IPS-15b (cell line): Measurements from ENCODE around the gene UNC5A.

Source experiments
- H3K27me3 ChIP-seq: one replicate; pipeline ENCODE4 v1.6.1; 2013; ENCODE audit warnings: low read length; ENCODE audit not compliant: control insufficient read depth, insufficient read depth
- H3K36me3 ChIP-seq: one replicate; pipeline ENCODE4 v1.6.1; 2013; ENCODE audit warnings: low read length; ENCODE audit not compliant: control insufficient read depth, insufficient read depth
- H3K4me1 ChIP-seq: one replicate; pipeline ENCODE4 v1.6.1; 2013; ENCODE audit warnings: mild to moderate bottlenecking, low read length; ENCODE audit not compliant: control insufficient read depth, insufficient read depth
- H3K4me3 ChIP-seq: one replicate; pipeline ENCODE4 v1.5.1; 2013; ENCODE audit warnings: low read depth, low read length
- H3K9ac ChIP-seq: one replicate; pipeline ENCODE4 v1.6.1; 2013; ENCODE audit warnings: low read depth, mild to moderate bottlenecking, low read length
- H3K9me3 ChIP-seq: one replicate; pipeline ENCODE4 v1.6.1; 2013; ENCODE audit warnings: mild to moderate bottlenecking, low read length; ENCODE audit not compliant: control insufficient read depth, insufficient read depth

UNC5A gene

DNA sequence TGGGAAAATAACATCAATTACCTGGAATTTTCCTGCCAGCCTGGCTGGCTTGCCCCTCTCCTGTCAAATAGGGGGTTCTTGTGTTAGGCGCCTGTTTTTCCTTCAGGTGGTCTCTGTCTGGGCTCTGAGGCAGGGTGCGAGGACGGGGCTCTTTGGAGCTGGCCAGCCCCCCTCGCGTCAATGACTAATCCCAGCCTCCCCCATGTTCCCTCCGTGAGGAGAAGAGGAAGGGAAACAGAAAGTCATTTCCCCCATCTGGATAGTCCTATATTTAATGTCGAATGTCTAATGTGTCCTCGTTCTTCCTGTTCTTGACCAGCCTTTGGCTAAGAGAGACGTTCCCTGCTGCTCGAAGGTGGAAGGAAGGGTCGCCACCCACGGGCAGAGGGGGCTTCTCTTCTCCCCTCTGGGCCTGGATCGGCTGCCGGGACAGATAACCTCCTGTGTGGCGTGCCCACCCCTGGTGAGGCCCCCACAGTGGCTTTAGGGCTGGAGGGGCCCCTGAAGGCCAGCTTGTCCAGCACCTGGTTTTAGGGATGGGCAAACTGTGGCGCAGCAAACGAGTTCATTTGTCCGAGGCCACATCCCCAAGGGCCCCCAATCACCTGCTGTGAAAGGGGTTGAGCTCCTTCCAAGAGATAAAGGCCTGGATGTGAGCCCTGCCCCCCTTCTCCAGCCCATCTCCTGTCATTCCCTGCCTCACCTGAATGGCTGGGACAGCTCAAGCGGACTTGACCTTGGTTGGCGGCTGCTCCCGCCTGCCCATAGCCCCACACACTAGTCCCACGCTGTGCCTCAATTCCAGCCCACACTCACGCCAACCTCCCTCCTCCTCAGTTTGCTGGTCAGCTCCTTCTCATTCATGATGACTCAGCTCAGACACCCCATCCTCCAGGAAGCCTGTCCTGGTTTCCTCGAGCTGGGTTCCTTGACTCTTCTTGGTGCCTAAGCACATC lies 35.9 kb upstream of the UNC5A start:
- no peaks in the 10 kb centered on the region for H3K9me3 ChIP-seq
- peaks cover 4% of the 10 kb centered on the region for H3K4me1 ChIP-seq
- no peak overlapping the region for H3K9ac ChIP-seq
- no peak overlapping the region for H3K4me3 ChIP-seq
- no peaks in the 10 kb centered on the region for H3K36me3 ChIP-seq
- H3K27me3 ChIP-seq, result no peaks in the 10 kb centered on the region

DNA sequence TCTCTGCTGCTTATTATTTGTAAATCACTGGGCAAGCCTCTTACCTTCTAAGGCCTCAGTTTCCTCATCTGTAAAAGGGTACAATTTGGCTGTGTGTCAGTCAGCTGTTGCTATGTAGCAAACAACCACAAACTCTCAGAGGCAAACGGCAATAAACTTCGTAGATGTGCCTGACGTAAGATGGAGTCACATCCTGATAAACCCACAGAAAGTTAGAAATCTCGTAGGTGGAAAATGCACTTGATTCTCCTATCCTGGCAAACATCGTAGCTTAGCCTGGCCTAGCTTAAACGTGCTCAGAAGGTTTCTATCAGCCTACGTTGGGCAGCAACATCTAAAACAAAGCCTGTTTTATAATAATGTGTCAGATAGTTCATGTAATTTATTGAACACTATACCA lies 35.0 kb upstream of the UNC5A start:
- Histone ChIP-seq H3K36me3 (no peaks in the 10 kb centered on the region), H3K4me3 (no peak overlapping the region), H3K4me1 (peaks cover 4% of the 10 kb centered on the region), H3K27me3 (no peaks in the 10 kb centered on the region), H3K9ac (no peak overlapping the region), H3K9me3 (no peaks in the 10 kb centered on the region)

DNA sequence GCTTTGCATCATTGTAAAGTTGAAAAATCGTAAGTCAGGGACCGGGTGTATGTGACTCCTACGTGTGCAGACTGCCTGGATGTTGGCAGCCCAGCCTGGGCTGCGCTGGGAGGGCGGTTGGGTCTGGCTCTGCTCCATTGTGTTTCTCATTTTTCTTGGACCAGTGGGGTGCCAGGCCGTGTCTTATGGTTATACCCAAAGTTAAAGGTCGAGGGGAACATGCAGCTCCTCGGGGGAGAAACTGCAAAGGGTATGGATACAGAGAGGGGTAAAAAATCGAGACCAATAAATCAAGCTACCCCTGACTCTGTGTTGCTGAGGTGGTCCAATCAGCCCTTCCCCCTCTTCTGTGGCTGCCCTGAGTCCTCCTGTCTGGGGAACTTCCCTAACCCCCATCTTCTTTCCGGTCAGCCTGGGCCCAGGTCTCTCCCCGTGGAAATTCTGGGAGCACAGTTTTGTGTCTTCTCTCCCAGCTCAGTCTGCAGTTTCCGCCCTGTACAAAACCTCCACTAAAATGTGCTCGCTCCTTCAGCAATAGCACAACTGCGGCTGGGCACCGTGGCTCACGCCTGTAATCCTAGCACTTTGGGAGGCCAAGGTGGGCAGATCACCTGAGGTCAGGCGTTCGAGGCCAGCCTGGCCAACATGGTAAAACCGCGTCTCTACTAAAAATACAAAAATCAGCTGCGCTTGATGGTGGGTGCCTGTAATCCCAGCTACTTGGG lies 34.1 kb upstream of the UNC5A start:
- Histone ChIP-seq H3K9ac (no peak overlapping the region), H3K27me3 (no peaks in the 10 kb centered on the region), H3K9me3 (no peaks in the 10 kb centered on the region), H3K4me1 (peaks cover 4% of the 10 kb centered on the region), H3K36me3 (no peaks in the 10 kb centered on the region), H3K4me3 (no peak overlapping the region)

DNA sequence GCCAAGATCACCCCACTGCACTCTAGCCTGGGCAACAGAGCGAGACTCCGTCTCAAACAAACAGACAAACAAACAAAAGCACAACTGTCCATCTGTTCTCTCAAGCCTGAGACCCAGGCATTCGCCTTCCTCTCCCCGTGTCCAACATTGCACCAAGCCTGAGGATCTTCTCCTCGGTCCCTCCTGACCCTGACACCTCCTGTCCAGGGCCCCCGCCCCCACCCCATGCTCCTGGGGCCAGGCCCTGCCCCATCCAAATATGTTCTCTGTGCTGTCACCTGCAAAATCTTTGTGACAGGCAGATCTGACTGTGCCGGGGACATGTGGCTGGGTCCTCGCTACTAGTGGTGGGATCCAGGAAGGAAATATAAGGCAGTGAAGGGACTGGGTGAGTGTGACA lies 33.4 kb upstream of the UNC5A start:
- H3K36me3 ChIP-seq, result no peaks in the 10 kb centered on the region
- H3K9me3 ChIP-seq, result no peaks in the 10 kb centered on the region
- H3K9ac ChIP-seq, result no peak overlapping the region
- no peaks in the 10 kb centered on the region for H3K27me3 ChIP-seq
- no peak overlapping the region for H3K4me3 ChIP-seq
- H3K4me1 ChIP-seq, result peaks cover 4% of the 10 kb centered on the region

DNA sequence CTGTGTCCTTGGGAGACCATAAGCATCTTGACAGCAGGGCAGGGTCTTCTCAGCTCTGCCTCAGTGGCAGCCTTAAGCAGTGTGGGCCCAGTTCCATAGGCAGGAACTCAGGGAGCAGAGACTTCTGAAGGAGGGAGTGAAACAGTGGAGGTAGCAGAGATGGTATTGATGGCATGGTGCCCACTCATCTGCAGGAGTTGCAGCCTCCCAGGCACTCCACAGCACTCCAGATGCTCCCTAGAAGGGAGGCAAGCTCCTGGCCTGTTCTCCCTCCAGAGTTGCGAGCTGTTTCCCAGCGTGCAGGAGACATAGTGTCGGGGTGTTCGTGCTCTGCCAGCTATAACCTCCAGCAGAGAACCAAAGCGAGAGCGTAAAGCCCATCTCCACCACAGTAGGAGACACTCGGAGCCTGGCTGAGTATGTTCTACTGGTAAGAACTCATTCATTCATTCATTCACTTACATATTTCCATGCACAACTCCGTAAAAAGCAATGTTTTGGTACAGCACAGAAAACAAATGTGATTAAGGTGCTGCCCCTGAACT lies 31.4 kb upstream of the UNC5A start:
- H3K9me3 ChIP-seq, result no peaks in the 10 kb centered on the region
- no peaks in the 10 kb centered on the region for H3K27me3 ChIP-seq
- H3K4me1 ChIP-seq, result peaks cover 4% of the 10 kb centered on the region
- H3K4me3 ChIP-seq, result no peak overlapping the region
- no peak overlapping the region for H3K9ac ChIP-seq
- no peaks in the 10 kb centered on the region for H3K36me3 ChIP-seq

DNA sequence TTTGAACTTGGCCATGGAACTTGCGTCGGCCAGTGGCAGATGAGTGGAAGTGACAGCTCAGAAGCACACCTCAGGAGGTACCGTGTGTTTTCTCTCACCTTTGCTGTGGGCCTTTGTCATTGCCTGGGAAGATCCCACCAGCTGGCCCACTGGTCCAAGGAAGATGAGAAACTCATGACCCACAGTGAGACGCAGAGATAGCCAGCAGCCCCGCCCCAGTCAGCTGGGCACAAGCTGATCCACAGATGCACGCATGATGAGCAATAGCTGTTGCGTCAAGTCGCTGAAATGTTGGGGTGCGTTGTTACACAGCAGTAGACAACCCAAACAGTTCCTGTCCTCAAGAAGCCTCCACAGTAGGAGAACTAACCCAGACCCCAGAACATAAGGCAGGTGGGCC lies 30.8 kb upstream of the UNC5A start:
- H3K9ac ChIP-seq, result no peak overlapping the region
- H3K4me3 ChIP-seq, result no peak overlapping the region
- no peaks in the 10 kb centered on the region for H3K9me3 ChIP-seq
- H3K36me3 ChIP-seq, result no peaks in the 10 kb centered on the region
- no peaks in the 10 kb centered on the region for H3K27me3 ChIP-seq
- peaks cover 8% of the 10 kb centered on the region for H3K4me1 ChIP-seq

DNA sequence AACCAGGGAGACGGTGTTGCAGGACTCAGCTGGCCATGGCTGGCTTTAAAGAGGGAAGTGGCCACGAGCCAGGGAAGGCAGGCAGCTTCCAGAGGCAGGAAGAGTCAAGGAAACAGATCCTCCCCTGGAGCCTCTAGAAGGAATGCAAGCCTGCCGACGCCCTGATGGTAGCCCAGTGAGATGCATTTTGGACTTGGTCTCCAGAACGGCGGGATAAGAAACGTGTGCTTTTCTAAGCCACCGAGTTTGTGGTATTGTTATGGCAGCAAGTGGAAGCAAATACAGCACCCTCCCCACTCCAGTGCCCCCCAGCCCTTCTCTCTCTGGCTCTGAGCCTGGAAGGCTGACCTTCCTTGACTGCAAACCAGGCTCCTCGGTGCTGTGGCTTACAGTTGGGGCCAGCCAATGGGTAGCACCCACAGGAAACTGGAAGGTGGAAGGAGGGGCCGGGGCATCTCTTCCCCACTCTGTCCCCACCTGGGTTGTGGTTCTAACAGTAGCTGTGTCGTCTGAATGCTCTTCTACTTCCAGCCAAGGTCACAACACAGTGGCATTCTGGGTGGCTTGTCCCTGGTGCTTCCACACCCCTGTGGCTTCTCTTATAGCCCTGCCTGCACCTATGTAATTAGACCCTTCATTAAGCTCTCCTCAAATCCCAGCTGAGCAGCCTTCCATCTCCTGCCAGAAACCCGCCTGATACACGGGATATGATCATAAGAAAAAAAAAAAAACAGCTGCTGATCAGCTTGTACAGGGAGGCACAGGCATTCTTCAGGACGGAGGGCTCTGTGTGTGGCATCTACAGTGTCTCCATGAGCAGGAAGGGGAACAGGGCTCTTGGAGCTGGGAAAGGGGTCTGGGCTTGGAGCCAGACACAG lies 29.9 kb upstream of the UNC5A start:
- no peak overlapping the region for H3K4me3 ChIP-seq
- H3K9ac ChIP-seq, result no peak overlapping the region
- no peaks in the 10 kb centered on the region for H3K27me3 ChIP-seq
- H3K36me3 ChIP-seq, result no peaks in the 10 kb centered on the region
- peaks cover 9% of the 10 kb centered on the region for H3K4me1 ChIP-seq
- H3K9me3 ChIP-seq, result no peaks in the 10 kb centered on the region

DNA sequence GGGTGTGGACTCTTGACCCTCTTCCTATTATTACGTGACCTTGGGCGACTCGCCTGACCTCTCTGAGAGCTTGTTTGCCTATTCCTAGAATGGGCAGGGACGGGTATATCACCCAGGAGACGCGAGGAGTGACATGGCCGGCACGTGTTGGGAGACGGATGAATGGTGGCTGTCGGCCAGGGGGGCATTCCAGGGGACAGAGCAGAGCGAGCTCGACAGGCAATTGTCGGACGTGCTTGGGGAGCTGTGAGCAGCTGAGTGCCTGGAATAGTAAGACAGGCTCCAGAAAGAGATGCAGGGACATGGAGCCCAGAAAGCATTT lies 29.3 kb upstream of the UNC5A start:
- no peak overlapping the region for H3K4me3 ChIP-seq

DNA sequence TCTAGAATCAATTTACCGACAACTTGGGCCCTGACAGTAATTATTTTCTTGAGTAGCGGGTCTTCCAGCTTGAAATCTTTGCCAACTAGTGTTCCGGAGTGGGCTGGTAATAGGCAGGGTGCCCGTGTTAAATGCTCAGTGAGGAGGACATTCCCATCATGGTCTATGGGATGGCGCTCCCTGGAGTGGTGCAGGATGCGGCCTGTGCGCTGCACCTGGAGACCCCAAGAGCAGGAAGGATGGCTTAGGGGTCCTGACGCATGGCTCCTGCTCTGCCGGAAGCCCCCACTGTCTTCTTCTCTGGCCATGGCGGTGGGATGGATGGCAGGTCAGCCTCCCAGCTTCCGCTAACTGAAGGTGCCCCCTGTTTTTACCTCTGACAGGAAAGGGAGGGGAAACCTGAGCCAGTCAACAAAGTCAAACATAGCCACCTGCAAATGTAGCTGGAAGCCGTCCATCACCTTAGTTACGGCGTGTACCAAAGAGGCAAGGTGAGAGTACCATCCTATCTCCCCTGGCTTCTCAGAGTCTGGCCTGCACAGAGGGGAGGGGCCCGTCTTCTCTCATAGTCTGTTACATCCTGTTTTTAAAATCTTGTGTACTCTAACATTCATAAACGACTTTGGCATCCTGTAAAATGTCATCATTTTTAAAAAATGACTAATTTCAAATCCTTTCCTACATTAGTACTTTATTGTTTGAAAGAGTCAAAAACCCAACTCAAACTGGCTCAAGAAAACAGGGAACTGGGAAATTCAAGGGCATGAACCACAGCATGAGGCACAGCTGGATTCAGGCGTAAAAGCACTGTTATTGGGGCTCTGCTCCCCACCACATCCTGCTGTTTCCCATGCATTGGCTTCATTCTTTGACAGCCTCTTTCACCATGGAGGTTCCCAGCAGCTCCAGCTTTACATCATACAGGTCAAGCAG lies 28.5 kb upstream of the UNC5A start:
- Histone ChIP-seq H3K9ac (no peak overlapping the region), H3K4me1 (peaks cover 9% of the 10 kb centered on the region), H3K4me3 (no peak overlapping the region), H3K36me3 (no peaks in the 10 kb centered on the region), H3K27me3 (no peaks in the 10 kb centered on the region), H3K9me3 (no peaks in the 10 kb centered on the region)

More for the DNA sequence above, 29.3 kb upstream of the UNC5A start:
- H3K27me3 ChIP-seq, result no peaks in the 10 kb centered on the region
- no peak overlapping the region for H3K9ac ChIP-seq
- H3K4me1 ChIP-seq, result peaks cover 9% of the 10 kb centered on the region
- no peaks in the 10 kb centered on the region for H3K9me3 ChIP-seq
- H3K36me3 ChIP-seq, result no peaks in the 10 kb centered on the region

DNA sequence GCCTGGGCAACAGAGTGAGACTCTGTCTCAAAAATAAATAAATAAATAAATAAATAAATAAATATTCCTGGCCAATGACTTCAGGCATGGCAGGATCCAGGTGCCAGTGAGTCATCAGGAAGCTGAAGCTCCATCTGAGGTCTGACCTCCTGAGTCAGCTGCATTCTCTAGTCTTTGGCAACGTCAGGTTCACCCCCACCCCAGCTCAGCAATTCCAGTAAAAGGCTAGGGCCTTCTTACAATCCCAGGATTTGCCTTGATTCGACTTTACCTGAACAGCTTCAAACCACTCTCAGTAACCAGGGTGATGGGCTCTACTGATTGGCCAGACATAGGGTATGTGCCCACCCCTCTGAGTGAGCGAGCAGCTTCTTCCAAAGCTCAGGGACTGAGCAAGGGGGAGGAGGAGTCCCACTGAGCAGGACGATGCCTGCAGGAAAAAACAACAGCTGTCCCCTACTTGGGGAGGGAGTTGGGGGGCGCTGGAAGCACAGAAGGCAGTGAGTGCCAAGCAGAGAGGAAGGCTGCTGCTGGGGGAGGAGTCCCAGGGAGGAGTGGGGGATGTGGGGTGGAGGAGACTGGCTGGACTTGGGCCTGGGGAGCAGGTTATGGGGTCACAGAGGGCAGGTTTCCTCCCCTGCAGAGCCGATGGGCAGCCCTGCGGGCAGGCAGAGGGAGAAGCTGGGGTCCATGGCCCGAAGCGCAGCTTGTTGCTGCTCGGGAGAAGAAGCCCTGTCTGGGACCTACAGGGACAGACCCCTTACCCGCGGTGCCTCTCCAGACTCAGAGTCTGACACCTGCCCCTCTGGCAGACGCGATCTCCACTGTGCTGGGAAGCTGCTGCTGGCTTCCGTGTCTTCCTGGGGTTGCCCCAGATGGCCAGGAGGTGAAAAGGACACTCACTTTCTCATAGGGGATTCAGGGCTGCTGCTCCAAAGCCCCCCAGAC lies 25.9 kb upstream of the UNC5A start:
- H3K27me3 ChIP-seq, result no peaks in the 10 kb centered on the region
- no peaks in the 10 kb centered on the region for H3K9me3 ChIP-seq
- no peaks in the 10 kb centered on the region for H3K36me3 ChIP-seq
- H3K9ac ChIP-seq, result no peak overlapping the region
- peaks cover 21% of the 10 kb centered on the region for H3K4me1 ChIP-seq
- no peak overlapping the region for H3K4me3 ChIP-seq
